ENCODE data around the gene SYT7.

GRCh38 chr11:61513143-61513765 is 67.6 kb downstream of the SYT7 start:
- TF ChIP-seq, protein P1, sequence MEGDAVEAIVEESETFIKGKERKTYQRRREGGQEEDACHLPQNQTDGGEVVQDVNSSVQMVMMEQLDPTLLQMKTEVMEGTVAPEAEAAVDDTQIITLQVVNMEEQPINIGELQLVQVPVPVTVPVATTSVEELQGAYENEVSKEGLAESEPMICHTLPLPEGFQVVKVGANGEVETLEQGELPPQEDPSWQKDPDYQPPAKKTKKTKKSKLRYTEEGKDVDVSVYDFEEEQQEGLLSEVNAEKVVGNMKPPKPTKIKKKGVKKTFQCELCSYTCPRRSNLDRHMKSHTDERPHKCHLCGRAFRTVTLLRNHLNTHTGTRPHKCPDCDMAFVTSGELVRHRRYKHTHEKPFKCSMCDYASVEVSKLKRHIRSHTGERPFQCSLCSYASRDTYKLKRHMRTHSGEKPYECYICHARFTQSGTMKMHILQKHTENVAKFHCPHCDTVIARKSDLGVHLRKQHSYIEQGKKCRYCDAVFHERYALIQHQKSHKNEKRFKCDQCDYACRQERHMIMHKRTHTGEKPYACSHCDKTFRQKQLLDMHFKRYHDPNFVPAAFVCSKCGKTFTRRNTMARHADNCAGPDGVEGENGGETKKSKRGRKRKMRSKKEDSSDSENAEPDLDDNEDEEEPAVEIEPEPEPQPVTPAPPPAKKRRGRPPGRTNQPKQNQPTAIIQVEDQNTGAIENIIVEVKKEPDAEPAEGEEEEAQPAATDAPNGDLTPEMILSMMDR (IDR thresholded peaks at IDR 0.05) = no peak
- TF ChIP-seq POLR2A (IDR thresholded peaks at IDR 0.05) = no peak
